ENCODE measurements around the gene SLC2A13. TPM values are rescaled to one million over a fixed set of nuclear protein-coding genes. Genes with fewer than 3 reads are reported as not detected.

Gene SLC2A13
- total and polyA plus RNA-seq, 10 of the 15 experiments (the other 5 are each of a cell fraction or from before 2014, with no cell fraction given) = 0.05 to 3.7 (median 0.25) TPM

DNA sequence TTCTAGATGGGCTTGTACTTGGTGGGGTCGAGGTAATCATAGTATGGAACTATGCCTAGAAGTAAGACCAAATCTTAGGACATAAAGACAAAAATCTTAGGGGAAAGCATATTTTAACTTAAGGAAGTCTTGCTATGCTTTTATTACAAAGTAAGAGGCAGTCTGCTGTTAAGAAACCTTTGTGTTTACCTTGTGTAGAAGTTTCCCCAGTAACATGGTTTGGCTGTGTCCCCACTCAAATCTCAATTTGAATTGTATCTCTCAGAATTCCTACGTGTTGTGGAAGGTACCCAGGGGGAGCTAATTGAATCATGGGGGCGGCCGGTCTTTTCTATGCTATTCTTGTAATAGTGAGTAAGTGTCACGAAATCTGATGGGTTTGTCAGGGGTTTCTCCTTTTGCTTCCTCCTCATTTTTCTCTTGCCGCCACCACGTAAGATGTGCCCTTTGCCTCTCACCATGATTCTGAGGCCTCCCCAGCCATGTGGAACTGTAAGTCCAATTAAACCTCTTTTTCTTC, 323.8 kb downstream of the SLC2A13 start:
- POLR2A ChIA-PET = no interaction called here
- no peak for ATAC-seq

More for the DNA sequence above, 323.8 kb downstream of the SLC2A13 start:
- no peak overlapping the region for H3K9ac ChIP-seq (ENCODE audit: control insufficient read depth, insufficient read depth, low read length)
- no peaks in the 10 kb centered on the region for H3K79me2 ChIP-seq (ENCODE audit: control insufficient read depth, insufficient read depth, low read length)
- no peak overlapping the region for H3K27ac ChIP-seq (ENCODE audit: control insufficient read depth, insufficient read depth)
- H3K9me3 ChIP-seq (replicated peaks; ENCODE audit: control insufficient read depth, insufficient read depth, low read length) = no peaks in the 10 kb centered on the region
- no peak for FAIRE-seq
- DNase-seq (ENCODE audit: low read depth, low spot score) = no peak
- H3K4me3 ChIP-seq = no peak overlapping the region
- H4K20me1 ChIP-seq (ENCODE audit: control insufficient read depth, insufficient read depth) = no peaks in the 10 kb centered on the region
- no peaks in the 10 kb centered on the region for H3K4me1 ChIP-seq (ENCODE audit: control insufficient read depth, insufficient read depth, low read length)
- SMC1A ChIA-PET (ENCODE audit: uncharacterized antibody, unreplicated experiment) = no interaction called here
- WGBS (ENCODE audit: insufficient coverage, insufficient replicate concordance, low lambda C conversion rate, missing lambda C conversion rate) = 13% methylated on average over 7 of the region's 7 CpGs
- in situ Hi-C loops (cut with MboI) (no loop called here), intact Hi-C loops (cut with micrococcal nuclease; ENCODE audit: unreplicated experiment) (no loop called here)
- H3K4me2 ChIP-seq (ENCODE audit: control insufficient read depth, insufficient read depth) = no peak overlapping the region
- TF ChIP-seq, protein P1, sequence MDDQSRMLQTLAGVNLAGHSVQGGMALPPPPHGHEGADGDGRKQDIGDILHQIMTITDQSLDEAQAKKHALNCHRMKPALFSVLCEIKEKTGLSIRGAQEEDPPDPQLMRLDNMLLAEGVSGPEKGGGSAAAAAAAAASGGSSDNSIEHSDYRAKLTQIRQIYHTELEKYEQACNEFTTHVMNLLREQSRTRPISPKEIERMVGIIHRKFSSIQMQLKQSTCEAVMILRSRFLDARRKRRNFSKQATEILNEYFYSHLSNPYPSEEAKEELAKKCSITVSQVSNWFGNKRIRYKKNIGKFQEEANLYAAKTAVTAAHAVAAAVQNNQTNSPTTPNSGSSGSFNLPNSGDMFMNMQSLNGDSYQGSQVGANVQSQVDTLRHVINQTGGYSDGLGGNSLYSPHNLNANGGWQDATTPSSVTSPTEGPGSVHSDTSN (IDR thresholded peaks at IDR 0.05; ENCODE audit: insufficient replicate concordance, low read depth, low read length) = no peak
- TF ChIP-seq NFYB (IDR thresholded peaks at IDR 0.05; ENCODE audit: insufficient read depth, low read depth, low read length) (no peak), NR2C1 (IDR thresholded peaks at IDR 0.05) (no peak), KDM1A (IDR thresholded peaks at IDR 0.05; ENCODE audit: borderline replicate concordance) (no peak)
- TF ChIP-seq, protein P2, sequence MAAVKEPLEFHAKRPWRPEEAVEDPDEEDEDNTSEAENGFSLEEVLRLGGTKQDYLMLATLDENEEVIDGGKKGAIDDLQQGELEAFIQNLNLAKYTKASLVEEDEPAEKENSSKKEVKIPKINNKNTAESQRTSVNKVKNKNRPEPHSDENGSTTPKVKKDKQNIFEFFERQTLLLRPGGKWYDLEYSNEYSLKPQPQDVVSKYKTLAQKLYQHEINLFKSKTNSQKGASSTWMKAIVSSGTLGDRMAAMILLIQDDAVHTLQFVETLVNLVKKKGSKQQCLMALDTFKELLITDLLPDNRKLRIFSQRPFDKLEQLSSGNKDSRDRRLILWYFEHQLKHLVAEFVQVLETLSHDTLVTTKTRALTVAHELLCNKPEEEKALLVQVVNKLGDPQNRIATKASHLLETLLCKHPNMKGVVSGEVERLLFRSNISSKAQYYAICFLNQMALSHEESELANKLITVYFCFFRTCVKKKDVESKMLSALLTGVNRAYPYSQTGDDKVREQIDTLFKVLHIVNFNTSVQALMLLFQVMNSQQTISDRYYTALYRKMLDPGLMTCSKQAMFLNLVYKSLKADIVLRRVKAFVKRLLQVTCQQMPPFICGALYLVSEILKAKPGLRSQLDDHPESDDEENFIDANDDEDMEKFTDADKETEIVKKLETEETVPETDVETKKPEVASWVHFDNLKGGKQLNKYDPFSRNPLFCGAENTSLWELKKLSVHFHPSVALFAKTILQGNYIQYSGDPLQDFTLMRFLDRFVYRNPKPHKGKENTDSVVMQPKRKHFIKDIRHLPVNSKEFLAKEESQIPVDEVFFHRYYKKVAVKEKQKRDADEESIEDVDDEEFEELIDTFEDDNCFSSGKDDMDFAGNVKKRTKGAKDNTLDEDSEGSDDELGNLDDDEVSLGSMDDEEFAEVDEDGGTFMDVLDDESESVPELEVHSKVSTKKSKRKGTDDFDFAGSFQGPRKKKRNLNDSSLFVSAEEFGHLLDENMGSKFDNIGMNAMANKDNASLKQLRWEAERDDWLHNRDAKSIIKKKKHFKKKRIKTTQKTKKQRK (IDR thresholded peaks at IDR 0.05; ENCODE audit: low read depth, low read length) = no peak
- TF ChIP-seq, protein P3, sequence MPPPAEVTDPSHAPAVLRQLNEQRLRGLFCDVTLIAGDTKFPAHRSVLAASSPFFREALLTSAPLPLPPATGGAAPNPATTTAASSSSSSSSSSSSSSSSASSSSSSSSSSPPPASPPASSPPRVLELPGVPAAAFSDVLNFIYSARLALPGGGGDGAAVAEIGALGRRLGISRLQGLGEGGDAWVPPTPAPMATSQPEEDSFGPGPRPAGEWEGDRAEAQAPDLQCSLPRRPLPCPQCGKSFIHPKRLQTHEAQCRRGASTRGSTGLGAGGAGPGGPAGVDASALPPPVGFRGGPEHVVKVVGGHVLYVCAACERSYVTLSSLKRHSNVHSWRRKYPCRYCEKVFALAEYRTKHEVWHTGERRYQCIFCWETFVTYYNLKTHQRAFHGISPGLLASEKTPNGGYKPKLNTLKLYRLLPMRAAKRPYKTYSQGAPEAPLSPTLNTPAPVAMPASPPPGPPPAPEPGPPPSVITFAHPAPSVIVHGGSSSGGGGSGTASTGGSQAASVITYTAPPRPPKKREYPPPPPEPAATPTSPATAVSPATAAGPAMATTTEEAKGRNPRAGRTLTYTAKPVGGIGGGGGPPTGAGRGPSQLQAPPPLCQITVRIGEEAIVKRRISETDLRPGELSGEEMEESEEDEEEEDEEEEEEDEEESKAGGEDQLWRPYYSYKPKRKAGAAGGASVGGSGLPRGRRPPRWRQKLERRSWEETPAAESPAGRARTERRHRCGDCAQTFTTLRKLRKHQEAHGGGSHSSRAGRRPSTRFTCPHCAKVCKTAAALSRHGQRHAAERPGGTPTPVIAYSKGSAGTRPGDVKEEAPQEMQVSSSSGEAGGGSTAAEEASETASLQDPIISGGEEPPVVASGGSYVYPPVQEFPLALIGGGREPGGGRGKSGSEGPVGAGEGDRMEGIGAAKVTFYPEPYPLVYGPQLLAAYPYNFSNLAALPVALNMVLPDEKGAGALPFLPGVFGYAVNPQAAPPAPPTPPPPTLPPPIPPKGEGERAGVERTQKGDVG (CRISPR knock-in tag; IDR thresholded peaks at IDR 0.05) = no peak
- no TSS peak for BruUV-seq (replicated peaks)
- no peaks in the 10 kb centered on the region for H3K36me3 ChIP-seq (ENCODE audit: control insufficient read depth in 2 of 2, insufficient read depth in 2 of 2, low read length in 1 of 2)
- RAD21 ChIA-PET (ENCODE audit: unreplicated experiment) = no interaction called here
- H2AFZ ChIP-seq (ENCODE audit: control insufficient read depth, low read depth, low read length) = no peak overlapping the region
- H3K27me3 ChIP-seq (replicated peaks in 1 of 2; ENCODE audit: control insufficient read depth in 2 of 2, insufficient read depth in 2 of 2, low read length in 1 of 2) = no peaks in the 10 kb centered on the region
- CTCF ChIA-PET = no interaction called here

Data from GM12878 (cell line).